H9 (cell line): ENCODE data around the gene ABCA13. TPM values are rescaled to one million over a fixed set of nuclear protein-coding genes. Genes with fewer than 3 reads are reported as not detected.

ENCODE experiments used
- DNase-seq: peaks from one replicate; pipeline ENCODE4 v3.0.0-alpha.2; 2017
- H2AFZ ChIP-seq: one replicate; pipeline ENCODE4 v1.6.1; 2013; ENCODE audit warnings: mild to moderate bottlenecking, low read length, control low read depth, moderate library complexity
- H2AK5ac ChIP-seq: 2 replicates; pipeline ENCODE4 v1.6.1; 2013; ENCODE audit warnings: low read length, control low read depth, mixed read lengths; ENCODE audit not compliant: insufficient read length
- H2BK120ac ChIP-seq: one replicate; pipeline ENCODE4 v1.6.1; 2013; ENCODE audit warnings: low read depth, mild to moderate bottlenecking, low read length, control low read depth, inconsistent platforms; ENCODE audit not compliant: poor library complexity, severe bottlenecking
- H2BK12ac ChIP-seq: 2 replicates; pipeline ENCODE4 v1.6.1; 2013; ENCODE audit warnings: low read length, control low read depth, mixed read lengths, low read depth; ENCODE audit not compliant: insufficient read length
- H2BK15ac ChIP-seq: 2 replicates; pipeline ENCODE4 v1.6.1; 2013; ENCODE audit warnings: low read depth, low read length, control low read depth
- H2BK20ac ChIP-seq: one replicate; pipeline ENCODE4 v1.6.1; 2013; ENCODE audit warnings: low read depth, mild to moderate bottlenecking, low read length, control low read depth, inconsistent platforms; ENCODE audit not compliant: poor library complexity, severe bottlenecking
- H2BK5ac ChIP-seq: 2 replicates; pipeline ENCODE4 v1.6.1; 2013; ENCODE audit warnings: low read length, control low read depth, mixed read lengths; ENCODE audit not compliant: insufficient read length
- H3K14ac ChIP-seq: 2 replicates; pipeline ENCODE4 v1.6.1; 2013; ENCODE audit warnings: low read length, control low read depth; ENCODE audit not compliant: insufficient read depth
- H3K18ac ChIP-seq: 2 replicates; pipeline ENCODE4 v1.6.1; 2013; ENCODE audit warnings: low read depth, mild to moderate bottlenecking, mixed read lengths, low read length, control low read depth; ENCODE audit not compliant: insufficient read length
- H3K23ac ChIP-seq: 2 replicates; pipeline ENCODE4 v1.6.1; 2013; ENCODE audit warnings: low read length, control low read depth, mixed read lengths, low read depth; ENCODE audit not compliant: insufficient read length
- H3K23me2 ChIP-seq: 2 replicates; pipeline ENCODE4 v1.6.1; 2013; ENCODE audit warnings: low read depth, mild to moderate bottlenecking, mixed read lengths, low read length, control low read depth; ENCODE audit not compliant: insufficient read length, poor library complexity, severe bottlenecking
- H3K27ac ChIP-seq: 2 replicates; pipeline ENCODE4 v1.5.1; 2013; ENCODE audit warnings: low read length, control low read depth, mixed read lengths, low read depth; ENCODE audit not compliant: insufficient read length
- H3K27me3 ChIP-seq: 2 replicates; pipeline ENCODE4 v1.6.1; 2013; ENCODE audit warnings: low read length, control low read depth, inconsistent platforms; ENCODE audit not compliant: insufficient read depth
- H3K4ac ChIP-seq: 2 replicates; pipeline ENCODE4 v1.6.1; 2013; ENCODE audit warnings: low read depth, mild to moderate bottlenecking, control low read depth, inconsistent platforms, low read length, moderate library complexity
- H3K4me1 ChIP-seq: 2 replicates; pipeline ENCODE4 v1.6.1; 2013; ENCODE audit warnings: low read length, control low read depth, inconsistent platforms; ENCODE audit not compliant: insufficient read depth
- H3K4me2 ChIP-seq: 2 replicates; pipeline ENCODE4 v1.6.1; 2013; ENCODE audit warnings: low read length, control low read depth, mixed read lengths; ENCODE audit not compliant: insufficient read length, insufficient read depth
- H3K56ac ChIP-seq: 2 replicates; pipeline ENCODE4 v1.6.1; 2013; ENCODE audit warnings: low read depth, mild to moderate bottlenecking, mixed read lengths, low read length, control low read depth; ENCODE audit not compliant: insufficient read length
- H3K79me1 ChIP-seq: 2 replicates; pipeline ENCODE4 v1.6.1; 2013; ENCODE audit warnings: low read depth, mild to moderate bottlenecking, moderate library complexity, low read length, control low read depth, inconsistent platforms; ENCODE audit not compliant: insufficient read depth, poor library complexity, severe bottlenecking
- H3K79me2 ChIP-seq: 2 replicates; pipeline ENCODE4 v1.6.1; 2013; ENCODE audit warnings: low read length, control low read depth, inconsistent platforms; ENCODE audit not compliant: insufficient read depth
- H3K9ac ChIP-seq: 2 replicates; pipeline ENCODE4 v1.6.1; 2013; ENCODE audit warnings: low read length, control low read depth, mixed read lengths; ENCODE audit not compliant: insufficient read length; ENCODE audit errors: extremely low read depth
- H3K9me3 ChIP-seq: one replicate; pipeline ENCODE4 v1.6.1; 2013; ENCODE audit warnings: low read depth, low read length, inconsistent platforms; ENCODE audit not compliant: control insufficient read depth
- H3T11ph ChIP-seq: one replicate; pipeline ENCODE4 v1.6.1; 2013; ENCODE audit warnings: mild to moderate bottlenecking, low read length, control low read depth, inconsistent platforms
- H4K20me1 ChIP-seq: one replicate; pipeline ENCODE4 v1.6.1; 2013; ENCODE audit not compliant: control insufficient read depth, insufficient read length, insufficient read depth
- H4K5ac ChIP-seq: 2 replicates; pipeline ENCODE4 v1.6.1; 2013; ENCODE audit warnings: low read depth, mild to moderate bottlenecking, mixed read lengths, low read length, control low read depth; ENCODE audit not compliant: insufficient read length
- H4K8ac ChIP-seq: replicated peaks from 2 replicates; pipeline ENCODE4 v1.6.1; 2013; ENCODE audit warnings: low read length, control low read depth, mixed read lengths, low read depth; ENCODE audit not compliant: insufficient read length
- H4K91ac ChIP-seq: 2 replicates; pipeline ENCODE4 v1.6.1; 2013; ENCODE audit warnings: low read depth, mild to moderate bottlenecking, moderate library complexity, mixed read lengths, low read length, control low read depth; ENCODE audit not compliant: insufficient read length
- H3K27ac Mint-ChIP-seq, 3 experiments: 2 replicates in 2 of 3; 3 replicates in 1 of 3; pipeline ENCODE4 v1.8.0; 2020 to 2021; ENCODE audit warnings: mixed read lengths in 3 of 3, mild to moderate bottlenecking in 1 of 3, moderate library complexity in 1 of 3
- H3K27me3 Mint-ChIP-seq: 2 replicates; pipeline ENCODE4 v1.8.0; 2021; ENCODE audit warnings: low read depth, mild to moderate bottlenecking, moderate library complexity, mixed read lengths
- H3K36me3 Mint-ChIP-seq, 3 experiments: 2 replicates in 2 of 3; 3 replicates in 1 of 3; pipeline ENCODE4 v1.8.0; 2020 to 2021; ENCODE audit warnings: low read depth in 3 of 3, mixed read lengths in 3 of 3; ENCODE audit not compliant: insufficient read depth in 1 of 3
- H3K4me1 Mint-ChIP-seq, 2 experiments: 2 replicates each; pipeline ENCODE4 v1.8.0; 2020; ENCODE audit warnings: mixed read lengths in 2 of 2
- H3K4me3 Mint-ChIP-seq, 2 experiments: 2 replicates in 1 of 2; 3 replicates in 1 of 2; pipeline ENCODE4 v1.8.0; 2020 to 2021; ENCODE audit warnings: mild to moderate bottlenecking in 2 of 2, mixed read lengths in 2 of 2, moderate library complexity in 1 of 2
- H3K9me3 Mint-ChIP-seq, 2 experiments: 2 replicates in 1 of 2; 3 replicates in 1 of 2; pipeline ENCODE4 v1.8.0; 2020; ENCODE audit warnings: mild to moderate bottlenecking in 2 of 2, mixed read lengths in 2 of 2, moderate library complexity in 1 of 2
- CTCF ChIP-seq: fragments of 200-600 bp; sonication (generic); conservative IDR thresholded peaks from 3 replicates; pipeline ENCODE4 v1.8.0; 2021; ENCODE audit warnings: antibody characterized with exemption, mild to moderate bottlenecking
- WGBS: extraction: QIAGEN DNeasy Blood & Tissue Kit; methylation state at CpG from one replicate; pipeline ENCODE4 v1.1.7; 2013; ENCODE audit warnings: missing lambda C conversion rate, low lambda C conversion rate, mixed read lengths; ENCODE audit not compliant: insufficient read length; ENCODE audit errors: extremely low coverage; 5-methylcytosine and 5-hydroxymethylcytosine counted together
- total RNA-seq: library from RNA; stranded (reverse); gene quantifications from 2 replicates; pipeline ENCODE4 v1.2.1, GENCODE V29; 2021

ABCA13 gene
- total RNA-seq, 1 experiment from 2014 or later, result 0.11 TPM

- H3K27ac Mint-ChIP-seq, result 0 out of 7 replicates have a peak overlapping the region, but pooled peaks of 1 of the 3 experiments have one; percentile 17
- Histone ChIP-seq H4K5ac (no peak overlapping the region), H2BK5ac (no peak overlapping the region), H3K4ac (no peak overlapping the region), H3K18ac (no peak overlapping the region), H3K79me1 (no peaks in the 10 kb centered on the region), H4K8ac (no peak overlapping the region), H2BK15ac (no peak overlapping the region), H3K27ac (no peak overlapping the region), H3K9me3 (no peaks in the 10 kb centered on the region), H2AFZ (no peak overlapping the region), H3K27me3 (no peaks in the 10 kb centered on the region), H3K23ac (no peak overlapping the region), H4K91ac (no peak overlapping the region), H3K23me2 (no peaks in the 10 kb centered on the region), H3T11ph (no peak overlapping the region), H4K20me1 (no peaks in the 10 kb centered on the region), H3K4me2 (no peak overlapping the region), H2AK5ac (no peak overlapping the region), H2BK12ac (no peak overlapping the region), H3K14ac (no peak overlapping the region), H3K4me1 (peaks cover 4% of the 10 kb centered on the region; the same call in 1 of the 2 replicates), H2BK20ac (no peak overlapping the region), H2BK120ac (no peak overlapping the region), H3K79me2 (no peaks in the 10 kb centered on the region), H3K56ac (no peak overlapping the region), H3K9ac (no peak overlapping the region)
- WGBS, result no CpG with 5 or more reads among the region's 2 CpGs
- peaks cover 5 to 14% of the 10 kb centered on the region in 2 experiments for H3K9me3 Mint-ChIP-seq
- no peak for DNase-seq
- H3K36me3 Mint-ChIP-seq, result peaks cover 0 to 11% (median 10%) of the 10 kb centered on the region in 3 experiments; a peak in 5 of 7 replicates
- no peaks in the 10 kb centered on the region for H3K27me3 Mint-ChIP-seq
- no peak overlapping the region for H3K4me3 Mint-ChIP-seq
- TF ChIP-seq CTCF, result no peak
- H3K4me1 Mint-ChIP-seq, result peaks cover 27 to 49% of the 10 kb centered on the region in 2 experiments
These were observed 22.9 kb upstream of the ABCA13 start for GRCh38 chr7:48148311-48148710.
